GM19193 (cell line): Measurements from ENCODE around the gene REEP3.

ENCODE experiments used
- POLR2A ChIP-seq: IDR thresholded peaks from 4 replicates; pipeline ENCODE4 v1.6.1; 2011; ENCODE audit not compliant: insufficient read depth, insufficient read length; ENCODE audit errors: extremely low read depth

Gene REEP3

GRCh38 chr10:63641799-63642198, 120.6 kb downstream of the REEP3 start:
- TF ChIP-seq POLR2A: no peak

- no peak for TF ChIP-seq POLR2A
Observed at GRCh38 chr10:63642808-63643207, 121.6 kb downstream of the REEP3 start.

- no peak for TF ChIP-seq POLR2A
Observed at GRCh38 chr10:63644418-63645142, 123.4 kb downstream of the REEP3 start.

GRCh38 chr10:63645195-63645594, 124.0 kb downstream of the REEP3 start:
- TF ChIP-seq POLR2A: no peak

- TF ChIP-seq POLR2A: no peak
Observed at GRCh38 chr10:63646491-63646890, 125.3 kb downstream of the REEP3 start.

- TF ChIP-seq POLR2A: no peak
Observed at GRCh38 chr10:63651864-63652263, 130.7 kb downstream of the REEP3 start.

- TF ChIP-seq POLR2A: no peak
Observed at GRCh38 chr10:63653747-63654146, 132.5 kb downstream of the REEP3 start.

- no peak for TF ChIP-seq POLR2A
Observed at GRCh38 chr10:63657761-63658160, 136.6 kb downstream of the REEP3 start.

- no peak for TF ChIP-seq POLR2A
Observed at GRCh38 chr10:63661347-63661746, 140.1 kb downstream of the REEP3 start.

GRCh38 chr10:63664341-63664885, 143.2 kb downstream of the REEP3 start:
- no peak for TF ChIP-seq POLR2A

- no peak for TF ChIP-seq POLR2A
Observed at GRCh38 chr10:63665670-63666134, 144.5 kb downstream of the REEP3 start.

GRCh38 chr10:63666836-63667383, 145.7 kb downstream of the REEP3 start:
- no peak for TF ChIP-seq POLR2A

- no peak for TF ChIP-seq POLR2A
Observed at GRCh38 chr10:63667596-63668480, 146.6 kb downstream of the REEP3 start.

GRCh38 chr10:63670291-63670898, 149.2 kb downstream of the REEP3 start:
- TF ChIP-seq POLR2A: no peak

GRCh38 chr10:63671317-63671937, 150.2 kb downstream of the REEP3 start:
- no peak for TF ChIP-seq POLR2A

- no peak for TF ChIP-seq POLR2A
Observed at GRCh38 chr10:63672491-63672890, 151.3 kb downstream of the REEP3 start.
